Esophagus squamous epithelium (tissue), 5 donors: ENCODE data around the gene ZBED4. TPM values are rescaled to one million over a fixed set of nuclear protein-coding genes. Genes with fewer than 3 reads are reported as not detected.

Source experiments
- DNase-seq: peaks from one replicate; lab custom pipeline; 2025; lab: John Stamatoyannopoulos, UW
- H3K27ac ChIP-seq, 4 donors: fragments of 200-600 bp; sonication (generic); one replicate each; pipeline ENCODE4 v1.5.1; 2016 to 2019; ENCODE audit warnings: mild to moderate bottlenecking in 1 of 4
- H3K27me3 ChIP-seq, 4 donors: fragments of 200-600 bp; sonication (generic); 1 replicate in 3 of 4; 2 replicates in 1 of 4; pipeline versions ENCODE4 v1.5.1 to v1.6.0; 2017 to 2021; ENCODE audit warnings: antibody characterized with exemption in 1 of 4
- H3K36me3 ChIP-seq, 3 donors: fragments of 200-600 bp; sonication (generic); one replicate each; pipeline ENCODE4 v1.5.1; 2016 to 2019
- H3K4me1 ChIP-seq, 3 donors: fragments of 200-600 bp; sonication (generic); one replicate each; pipeline ENCODE4 v1.5.1; 2017 to 2019
- H3K4me3 ChIP-seq, 4 donors: fragments of 200-600 bp; sonication (generic); 1 replicate in 3 of 4; 2 replicates in 1 of 4; pipeline ENCODE4 v1.5.1; 2016 to 2019; ENCODE audit warnings: mild to moderate bottlenecking in 2 of 4, moderate library complexity in 1 of 4
- H3K9me3 ChIP-seq, 3 donors: fragments of 200-600 bp; sonication (generic); one replicate each; pipeline ENCODE4 v1.5.1; 2016 to 2019
- POLR2A ChIP-seq, 4 donors: fragments of 450-650 bp; IDR thresholded peaks; one replicate each; pipeline ENCODE4 v1.6.1; 2017; ENCODE audit warnings: antibody characterized with exemption in 4 of 4, mild to moderate bottlenecking in 4 of 4, moderate library complexity in 3 of 4
- WGBS, 2 donors: methylation state at CpG; one replicate each; pipeline ENCODE4 v1.1.5; 2018; 5-methylcytosine and 5-hydroxymethylcytosine counted together
- intact Hi-C: fragments of 100-400 bp; cut with DNase I; formaldehyde crosslinking; loops from one replicate; pipeline ENCODE4 v1.15.0; 2022
- total RNA-seq, 4 donors: library from RNA; depleted of rRNA; stranded (reverse); fragments of >200 nt; gene quantifications; one replicate each; pipeline ENCODE4 v1.1.0, GENCODE V29; 2016
- TF ChIP-seq, protein P1 (sequence below), 6 experiments: fragments of 450-650 bp in 4 of 6; fragments of 200-600 bp in 2 of 6; sonication (generic) in 2 of 6; IDR thresholded peaks; one replicate each; pipeline ENCODE4 v1.5.1; 2016 to 2019; ENCODE audit warnings: antibody characterized with exemption in 6 of 6, mild to moderate bottlenecking in 4 of 6, moderate library complexity in 4 of 6
- donor health status: DM: yes; HTN: yes; CAD: no.

Gene ZBED4
- total RNA-seq, 4 donors from 2014 or later = 9.6 to 14.1 (median 13.7) TPM

DNA sequence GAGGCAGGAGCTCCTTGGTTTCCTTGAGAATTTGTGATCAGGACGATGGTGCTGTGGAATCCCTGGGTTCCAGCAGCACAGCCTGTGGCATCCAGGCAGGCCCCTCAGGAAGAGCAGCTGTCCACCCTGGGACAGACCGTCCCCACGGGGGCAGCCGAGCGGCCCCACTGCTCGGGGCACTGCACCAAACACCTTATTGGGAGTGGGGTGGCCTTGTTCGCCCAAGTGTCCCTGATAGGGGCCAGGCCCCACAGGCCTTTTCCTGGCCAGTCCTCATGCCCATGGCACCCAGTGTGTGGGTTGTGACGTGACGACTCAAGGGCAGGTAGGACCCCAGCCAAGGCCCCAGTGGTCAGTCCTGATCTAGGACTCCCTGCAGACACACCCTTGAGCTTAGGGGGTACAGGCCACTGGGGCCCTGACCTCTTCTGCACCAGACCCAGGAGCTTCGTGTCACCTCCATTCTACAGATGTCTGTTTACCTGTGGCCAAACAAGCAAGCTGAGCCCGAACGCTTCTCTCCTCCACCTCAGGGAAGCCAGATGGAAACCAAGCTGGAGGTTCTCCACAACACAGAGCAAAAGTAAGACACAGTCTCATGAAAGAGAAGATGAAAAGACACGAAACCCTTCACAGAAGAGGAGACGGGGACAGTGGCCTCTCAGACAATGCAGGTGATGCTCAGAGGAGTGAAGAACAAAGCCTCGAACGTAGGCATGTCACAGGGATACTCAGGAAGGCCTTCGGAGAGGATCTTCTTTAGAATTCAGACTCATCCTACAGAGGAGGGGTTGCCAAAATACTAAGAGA is 24.4 kb upstream of the ZBED4 start:
- intact Hi-C loops = no loop called here
- peaks cover 25 to 66% (median 30%) of the 10 kb centered on the region in 3 donors for H3K4me1 ChIP-seq
- DNase-seq = no peak
- H3K27ac ChIP-seq = peak overlapping the region in 1 of 4 donors; percentile 42
- no peak overlapping the region for H3K4me3 ChIP-seq
- TF ChIP-seq POLR2A (IDR thresholded peaks at IDR 0.05) = no peak
- TF ChIP-seq, protein P1, sequence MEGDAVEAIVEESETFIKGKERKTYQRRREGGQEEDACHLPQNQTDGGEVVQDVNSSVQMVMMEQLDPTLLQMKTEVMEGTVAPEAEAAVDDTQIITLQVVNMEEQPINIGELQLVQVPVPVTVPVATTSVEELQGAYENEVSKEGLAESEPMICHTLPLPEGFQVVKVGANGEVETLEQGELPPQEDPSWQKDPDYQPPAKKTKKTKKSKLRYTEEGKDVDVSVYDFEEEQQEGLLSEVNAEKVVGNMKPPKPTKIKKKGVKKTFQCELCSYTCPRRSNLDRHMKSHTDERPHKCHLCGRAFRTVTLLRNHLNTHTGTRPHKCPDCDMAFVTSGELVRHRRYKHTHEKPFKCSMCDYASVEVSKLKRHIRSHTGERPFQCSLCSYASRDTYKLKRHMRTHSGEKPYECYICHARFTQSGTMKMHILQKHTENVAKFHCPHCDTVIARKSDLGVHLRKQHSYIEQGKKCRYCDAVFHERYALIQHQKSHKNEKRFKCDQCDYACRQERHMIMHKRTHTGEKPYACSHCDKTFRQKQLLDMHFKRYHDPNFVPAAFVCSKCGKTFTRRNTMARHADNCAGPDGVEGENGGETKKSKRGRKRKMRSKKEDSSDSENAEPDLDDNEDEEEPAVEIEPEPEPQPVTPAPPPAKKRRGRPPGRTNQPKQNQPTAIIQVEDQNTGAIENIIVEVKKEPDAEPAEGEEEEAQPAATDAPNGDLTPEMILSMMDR (IDR thresholded peaks at IDR 0.05) = no peak
- H3K27me3 ChIP-seq = no peaks in the 10 kb centered on the region
- peaks cover 0 to 13% (median 0%) of the 10 kb centered on the region in 3 donors for H3K36me3 ChIP-seq
- 91 to 96% methylated on average over 7 of the region's 17 CpGs for WGBS, 2 donors
- no peaks in the 10 kb centered on the region for H3K9me3 ChIP-seq

DNA sequence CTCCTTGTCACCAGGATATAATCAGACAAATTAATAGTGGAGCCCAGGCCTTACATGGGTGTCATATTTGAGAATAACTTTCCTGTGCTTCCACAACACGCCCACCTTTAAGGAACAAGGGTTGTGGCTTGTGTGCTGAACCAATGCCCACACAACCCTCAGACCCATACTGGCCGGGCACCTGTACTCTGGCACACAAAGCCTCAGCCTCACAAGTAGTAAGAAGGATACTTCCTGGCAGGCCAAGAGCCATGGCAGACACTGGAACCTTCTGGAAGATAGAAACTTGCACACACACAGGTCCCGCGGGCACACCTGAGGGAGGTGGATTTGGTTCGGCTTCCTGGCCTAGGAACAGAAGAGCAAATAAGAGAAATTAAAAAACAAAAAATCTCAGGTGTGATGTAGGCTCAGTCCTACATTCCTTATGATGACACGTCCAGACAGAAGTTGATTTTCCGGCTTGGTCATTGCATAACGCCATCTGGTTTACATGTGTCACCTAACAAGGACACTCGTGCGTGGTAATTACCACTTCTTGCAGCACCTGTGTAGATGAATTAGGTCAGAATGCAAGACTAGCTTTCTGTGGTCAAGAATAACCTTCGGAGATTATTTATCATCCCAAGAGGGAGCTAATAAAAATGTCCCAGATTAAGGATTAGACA is 20.2 kb upstream of the ZBED4 start:
- intact Hi-C loops = no loop called here
- no peak overlapping the region for H3K4me3 ChIP-seq
- no peaks in the 10 kb centered on the region for H3K9me3 ChIP-seq
- 49 to 50% methylated on average over 11 of the region's 11 CpGs for WGBS, 2 donors
- no peak for TF ChIP-seq POLR2A (IDR thresholded peaks at IDR 0.05)
- TF ChIP-seq, protein P1 (IDR thresholded peaks at IDR 0.05) = no peak
- no peaks in the 10 kb centered on the region for H3K36me3 ChIP-seq
- DNase-seq = no peak
- peaks cover 0 to 5% (median 0%) of the 10 kb centered on the region in 4 donors for H3K27me3 ChIP-seq
- H3K4me1 ChIP-seq = peaks cover 0 to 37% (median 8%) of the 10 kb centered on the region in 3 donors
- H3K27ac ChIP-seq = peak overlapping the region; percentile 59 to 84 (median 76)

DNA sequence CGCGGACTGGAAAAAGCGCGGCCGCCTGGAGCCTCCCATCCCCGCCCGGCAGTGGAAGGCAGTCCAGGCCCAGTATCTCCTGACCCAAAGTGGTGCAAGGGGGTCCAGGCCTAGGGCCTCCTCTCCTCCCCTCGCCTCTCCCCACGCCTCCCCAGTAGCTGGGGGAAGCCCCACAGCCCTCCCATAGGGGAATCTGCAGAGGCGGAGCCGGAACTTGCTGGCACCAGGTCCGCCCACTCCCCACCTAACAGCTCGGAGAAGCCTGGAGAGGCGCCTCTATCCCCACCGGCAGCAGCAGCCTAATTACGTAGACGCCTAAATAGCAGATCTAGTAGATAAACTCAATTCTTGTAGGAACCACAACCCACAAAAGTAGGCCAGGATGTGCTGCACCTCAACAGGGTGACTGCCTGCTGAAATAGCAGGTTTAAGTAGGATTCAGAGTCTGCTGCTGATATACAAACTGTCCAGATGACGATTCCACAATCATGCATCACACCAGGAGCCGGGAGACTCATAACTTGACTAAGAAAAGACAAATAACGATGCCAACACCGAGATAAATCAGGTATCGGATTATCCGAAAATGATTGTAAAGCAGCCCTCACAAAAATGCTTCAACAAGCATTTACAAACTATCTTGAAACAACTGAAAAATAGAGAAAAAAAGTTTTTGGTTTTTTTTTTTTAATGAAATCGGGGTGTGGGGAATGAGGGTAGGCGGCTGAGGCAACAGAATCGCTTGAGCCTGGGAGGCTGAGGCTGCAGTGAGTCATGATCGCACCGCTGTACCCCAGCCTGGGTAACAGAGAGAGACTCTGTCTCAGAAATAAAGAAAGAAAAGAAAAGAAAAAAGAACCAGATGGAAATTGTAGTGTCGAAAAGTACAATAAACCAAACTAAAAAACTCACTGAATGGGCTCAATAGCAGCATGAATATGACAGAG is 14.6 kb upstream of the ZBED4 start:
- 62 to 70% methylated on average over 20 to 21 of the region's 29 CpGs for WGBS, 2 donors
- Histone ChIP-seq H3K4me3 (peak overlapping the region in 1 of 4 donors; percentile 12), H3K27me3 (peaks cover 0 to 9% (median 0%) of the 10 kb centered on the region in 4 donors), H3K27ac (peak overlapping the region in 2 of 4 donors; percentile 52 to 53), H3K36me3 (no peaks in the 10 kb centered on the region), H3K9me3 (no peaks in the 10 kb centered on the region), H3K4me1 (peaks cover 0 to 6% (median 0%) of the 10 kb centered on the region in 3 donors)
- intact Hi-C loops = no loop called here
- DNase-seq = no peak
- peak in 1 of 4 donors; percentile 15 for TF ChIP-seq POLR2A (IDR thresholded peaks at IDR 0.05)
- TF ChIP-seq, protein P1 (IDR thresholded peaks at IDR 0.05) = no peak

DNA sequence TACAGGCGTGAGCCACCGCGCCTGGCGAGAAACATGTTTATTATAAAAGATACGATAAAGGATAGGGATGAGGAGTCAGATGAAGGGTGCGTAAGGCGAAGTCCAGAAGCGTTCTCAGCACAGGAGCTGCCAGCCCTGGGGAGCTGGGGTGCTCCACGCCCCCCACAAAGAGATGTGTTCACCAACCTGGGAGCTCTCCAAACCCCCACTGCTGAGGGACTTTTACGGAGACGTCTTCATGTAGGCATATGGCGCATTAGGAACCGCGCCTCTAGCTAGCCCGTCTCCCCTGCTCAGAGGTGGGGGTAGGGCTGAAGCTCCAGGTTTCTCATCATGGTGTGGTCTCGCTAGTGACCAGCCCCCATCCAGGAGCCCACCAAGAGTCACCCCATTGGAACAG is 8.4 kb upstream of the ZBED4 start:
- no peak overlapping the region for H3K4me3 ChIP-seq
- no peak for DNase-seq
- TF ChIP-seq POLR2A (IDR thresholded peaks at IDR 0.05) = no peak
- TF ChIP-seq, protein P1 (IDR thresholded peaks at IDR 0.05) = no peak
- H3K4me1 ChIP-seq = peaks cover 15 to 24% (median 18%) of the 10 kb centered on the region in 3 donors
- 87% methylated on average over 12 to 15 of the region's 16 CpGs for WGBS, 2 donors
- no peaks in the 10 kb centered on the region for H3K36me3 ChIP-seq
- no peak overlapping the region for H3K27ac ChIP-seq
- peaks cover 16 to 56% (median 23%) of the 10 kb centered on the region in 4 donors for H3K27me3 ChIP-seq
- no peaks in the 10 kb centered on the region for H3K9me3 ChIP-seq
- intact Hi-C loops = no loop called here
